Fibroblast of mammary gland (primary cell): ENCODE data around the gene GNL1.

Source experiments
- DNase-seq: peaks from one replicate; pipeline ENCODE4 v3.0.0-alpha.2; 2010; ENCODE audit warnings: low read depth
- H3K4me3 ChIP-seq: 2 replicates; pipeline ENCODE4 v1.5.1; 2011; ENCODE audit warnings: low read depth, mild to moderate bottlenecking, low read length, moderate library complexity; ENCODE audit not compliant: control insufficient read depth
- CTCF ChIP-seq: conservative IDR thresholded peaks from 2 replicates; pipeline ENCODE4 v1.5.1; 2011; ENCODE audit warnings: low read depth, low read length, inconsistent platforms; ENCODE audit not compliant: control insufficient read depth, insufficient read depth

Gene GNL1

DNA sequence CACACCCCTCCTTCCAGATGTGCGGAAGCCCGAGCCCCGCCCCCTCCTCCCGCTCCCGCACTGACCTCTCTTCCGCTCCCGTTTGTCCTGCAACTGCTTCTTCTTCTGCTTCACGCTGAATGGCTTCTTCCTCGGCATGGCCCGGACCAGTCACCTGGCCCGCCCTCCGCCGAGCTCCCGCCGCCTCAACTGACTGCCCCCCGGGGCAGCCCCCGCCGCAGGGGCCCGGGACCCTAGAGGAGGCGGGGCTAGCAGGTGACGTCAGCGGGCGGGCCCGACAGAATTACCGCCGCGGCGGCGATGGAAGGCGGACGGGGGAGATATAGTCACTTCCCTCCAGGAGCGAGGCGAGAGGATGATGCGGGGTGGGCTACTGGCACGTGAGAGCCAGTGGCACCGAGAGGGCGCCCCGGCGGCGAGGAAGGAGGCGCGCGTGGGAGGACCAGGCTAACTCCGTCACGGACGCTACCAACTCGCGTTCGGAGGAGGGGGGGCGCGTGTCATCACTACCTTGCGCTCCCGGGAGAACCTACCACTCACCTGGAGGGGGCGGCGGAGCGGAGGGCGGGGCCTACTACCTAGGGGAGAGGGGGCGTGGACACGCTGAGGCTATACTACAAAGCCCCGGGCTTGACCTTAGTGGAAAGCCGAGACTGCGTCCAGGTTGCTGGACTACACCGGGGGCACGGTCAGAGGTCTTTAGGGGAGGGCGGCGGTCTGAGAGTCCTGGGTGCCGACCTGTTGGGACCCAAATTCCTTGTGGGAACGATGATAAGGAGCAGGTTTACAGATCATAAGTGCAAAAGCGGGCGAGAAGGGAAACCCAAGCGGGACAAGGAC is at the start of gene GNL1:
TSS of gene GNL1 (minus strand) at position 424 of the 840 bp plus-strand sequence. CDS start at position 138, 286 bp downstream.
- TF ChIP-seq CTCF = no peak
- peak; percentile 82 for DNase-seq
- H3K4me3 ChIP-seq = peak within 1 kb of the TSS; percentile 98

GRCh38 chr6:30603961-30604360 is 47.7 kb upstream of the GNL1 start:
- no peak overlapping the region for H3K4me3 ChIP-seq
- DNase-seq = no peak
- no peak for TF ChIP-seq CTCF

DNA sequence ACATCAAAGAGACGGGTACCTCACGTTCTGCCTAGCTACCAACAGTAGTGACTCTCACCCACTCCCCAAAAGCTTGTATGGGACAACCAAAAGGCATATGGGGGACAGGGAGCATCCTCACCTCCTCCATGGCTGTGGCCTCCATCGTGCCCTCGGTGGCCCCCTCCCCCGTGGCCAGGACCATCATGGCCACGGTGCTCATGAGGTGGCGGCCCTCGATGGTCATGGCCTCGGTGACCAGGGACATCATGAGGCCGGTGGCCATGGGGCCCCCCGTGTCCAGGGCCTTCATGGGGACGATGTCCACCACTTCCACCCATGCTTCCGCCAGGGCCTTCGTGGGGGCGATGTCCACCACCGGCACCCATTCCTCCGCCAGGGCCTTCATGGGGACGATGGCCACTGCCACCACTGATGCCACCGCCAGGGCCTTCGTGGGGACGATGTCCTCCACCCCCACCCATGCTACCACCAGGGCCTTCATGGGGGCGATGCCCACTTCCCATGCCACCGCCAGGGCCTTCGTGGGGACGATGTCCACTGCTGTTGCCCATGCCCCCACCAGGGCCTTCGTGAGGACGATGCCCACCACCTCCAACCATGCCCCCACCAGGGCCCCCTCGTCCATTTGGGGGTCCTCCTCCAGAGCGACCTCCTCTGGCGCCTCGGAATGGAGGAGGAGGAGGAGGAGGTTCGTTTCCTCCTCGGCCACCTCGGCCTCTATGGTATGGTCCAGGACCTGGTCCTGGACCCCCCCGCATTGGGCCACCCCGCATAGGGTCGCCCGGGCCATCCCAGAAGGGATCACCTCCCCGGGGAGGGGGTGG is 45.7 kb upstream of the GNL1 start:
- H3K4me3 ChIP-seq = no peak overlapping the region
- no peak for TF ChIP-seq CTCF
- no peak for DNase-seq

DNA sequence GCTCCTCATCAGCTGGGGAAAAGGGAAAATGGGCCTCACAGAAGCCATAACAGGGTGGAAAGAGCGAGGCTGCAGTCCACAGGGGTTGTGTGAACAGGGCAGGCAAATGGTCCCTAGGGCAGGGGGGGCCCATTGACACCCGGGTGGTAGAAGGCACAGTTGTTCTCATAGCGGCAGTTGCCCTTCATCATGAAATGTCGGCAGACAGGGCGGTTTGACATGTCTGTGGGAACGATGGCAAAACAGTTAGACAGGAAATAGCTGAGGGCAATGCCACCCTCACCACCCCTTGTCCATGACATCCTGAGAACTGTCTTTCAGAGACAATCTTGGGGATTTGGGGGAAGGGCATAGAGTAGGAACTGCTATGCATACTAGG is 45.1 kb upstream of the GNL1 start:
- no peak for DNase-seq
- no peak for TF ChIP-seq CTCF
- H3K4me3 ChIP-seq = no peak overlapping the region

DNA sequence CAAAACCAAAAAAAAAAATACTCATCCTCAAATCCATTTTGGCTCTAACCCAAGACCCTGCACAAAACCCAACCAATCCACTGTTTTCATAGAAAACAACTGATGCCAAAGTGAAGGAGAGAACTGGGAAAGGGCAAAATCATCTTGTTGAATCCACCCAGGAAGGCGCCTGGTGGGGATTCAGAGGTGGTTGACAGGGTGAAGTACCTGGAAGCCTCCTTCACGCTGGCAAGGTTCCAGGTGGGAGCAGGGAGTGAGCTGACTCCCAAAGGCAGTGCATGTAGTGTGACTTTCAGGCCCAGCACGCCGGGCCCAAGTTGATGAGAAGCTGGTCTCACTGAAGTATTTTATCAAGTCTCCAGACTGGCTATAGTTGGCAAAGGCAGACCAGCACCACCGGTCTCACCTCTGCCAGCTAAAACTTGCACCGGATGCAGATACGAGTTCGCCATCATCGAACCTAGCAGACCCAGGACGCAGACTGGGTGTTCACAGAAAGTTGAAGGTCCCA is 44.2 kb upstream of the GNL1 start:
- H3K4me3 ChIP-seq = no peak overlapping the region
- DNase-seq = no peak
- no peak for TF ChIP-seq CTCF

DNA sequence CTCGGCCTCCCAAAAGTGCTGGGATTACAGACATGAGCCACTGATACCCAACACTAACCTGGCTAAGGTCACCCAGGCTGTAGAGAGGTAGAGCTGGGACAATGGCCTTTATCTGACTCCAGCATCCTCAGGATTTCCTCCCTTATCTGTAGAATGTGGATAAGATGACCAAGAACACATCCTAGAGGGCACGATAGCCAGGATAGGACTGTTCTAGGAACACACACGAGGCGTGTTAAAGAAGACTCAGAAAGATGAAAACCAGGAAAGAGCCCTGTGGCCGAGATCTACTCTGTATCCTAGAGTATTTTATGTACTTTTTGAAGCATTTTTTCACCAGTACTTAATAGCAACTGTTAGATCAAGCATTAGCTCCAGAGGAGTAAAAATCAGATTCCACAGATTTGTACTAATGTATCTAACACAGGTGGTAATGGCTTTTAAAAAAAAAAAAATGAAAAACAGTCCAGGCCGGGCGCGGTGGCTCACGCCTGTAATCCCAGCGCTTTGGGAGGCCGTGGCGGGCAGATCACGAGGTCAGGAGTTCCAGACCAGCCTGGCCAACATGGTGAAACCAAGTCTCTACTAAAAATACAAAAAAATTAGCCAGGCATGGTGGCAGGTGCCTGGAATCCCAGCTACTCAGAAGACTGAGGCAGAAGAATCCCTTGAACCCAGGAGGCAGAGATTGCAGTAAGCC is 43.5 kb upstream of the GNL1 start:
- no peak overlapping the region for H3K4me3 ChIP-seq
- no peak for TF ChIP-seq CTCF
- no peak for DNase-seq
